Measurements from ENCODE around the gene KANSL1. TPM values are rescaled to one million over a fixed set of nuclear protein-coding genes. Genes with fewer than 3 reads are reported as not detected.

The KANSL1 gene
- total RNA-seq, 1 experiment from 2014 or later = 37.4 TPM

GRCh38 chr17:45984368-45984767, 208.9 kb downstream of the KANSL1 start:
- DNase-seq (ENCODE audit: low spot score) = no peak

- DNase-seq (ENCODE audit: low spot score) = no peak
Measured at GRCh38 chr17:45983614-45984310, 209.5 kb downstream of the KANSL1 start.

- no peak for DNase-seq (ENCODE audit: low spot score)
Measured at GRCh38 chr17:45982791-45983613, 210.2 kb downstream of the KANSL1 start.

- no peak for DNase-seq (ENCODE audit: low spot score)
Measured at GRCh38 chr17:45981306-45981705, 211.9 kb downstream of the KANSL1 start.

GRCh38 chr17:45980855-45981254, 212.4 kb downstream of the KANSL1 start:
- no peak for DNase-seq (ENCODE audit: low spot score)

Small RNA genes lying within 50 kb of the gene (small RNA-seq; reads per million reads assigned to genes)
- gene RF00019 = not detected

Other genes with a start within 250 kb of the KANSL1 start
- gene STH, start 194.2 kb downstream of the KANSL1 start, total RNA-seq (2014; rRNA removed; shearing (Covaris generic)) = not detected in 2 replicates
- 2.7 and 3.1 TPM in 2 replicates for gene LRRC37A, start 101.7 kb upstream of the KANSL1 start, total RNA-seq (2014; rRNA removed; shearing (Covaris generic))
- 4.6 and 9.9 TPM in 2 replicates for gene ARL17B, start 168.3 kb upstream of the KANSL1 start, total RNA-seq (2014; rRNA removed; shearing (Covaris generic))